ENCODE results near the gene TBCK. TPM values are rescaled to one million over a fixed set of nuclear protein-coding genes. Genes with fewer than 3 reads are reported as not detected.

The TBCK gene
- total RNA-seq: 31.6 and 34.0 TPM in 2 replicates

DNA sequence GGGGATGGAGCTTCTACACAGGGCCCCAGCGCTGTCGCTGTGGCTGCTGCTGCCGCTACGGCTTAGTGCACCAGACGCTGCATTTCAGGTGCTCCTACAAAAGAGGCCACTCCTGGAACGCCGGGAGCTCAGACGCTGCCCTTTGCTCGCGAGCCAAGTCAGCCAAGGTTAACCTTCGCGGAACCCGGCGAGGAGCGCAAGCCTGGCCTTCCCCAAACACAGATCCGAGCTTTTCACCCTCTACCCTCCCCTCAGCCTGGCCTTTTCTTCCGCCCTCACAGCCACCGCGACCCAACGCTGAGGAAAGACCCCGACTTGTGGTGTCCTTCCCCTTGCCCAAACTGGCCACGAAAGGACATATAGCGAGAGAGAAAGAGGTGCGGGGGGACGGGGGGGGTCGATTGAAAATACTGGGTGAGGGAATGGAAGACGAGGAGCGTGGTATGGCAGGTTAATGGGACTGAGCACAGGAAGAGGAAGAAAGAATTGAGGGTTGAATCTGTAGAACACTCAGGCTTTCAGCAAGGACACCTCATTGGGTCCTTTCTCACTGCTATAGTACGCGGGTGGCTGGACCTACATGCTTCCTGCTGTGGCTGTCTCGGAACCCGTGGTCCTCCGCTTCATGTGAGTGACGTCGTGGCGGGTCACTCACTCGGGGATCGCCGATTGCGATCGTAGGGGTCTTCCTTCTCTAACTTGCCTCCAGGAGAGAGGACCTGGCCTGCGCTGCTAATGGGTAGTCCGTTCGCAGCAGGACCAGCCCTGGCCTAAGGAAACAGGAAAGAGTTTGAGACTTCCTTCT, at the start of gene TBCK, which contains the start of gene AIMP1:
TSS of gene TBCK (minus strand) at position 242 of the 805 bp plus-strand sequence. CDS start 7,249 bp downstream, outside the sequence.
TSS of gene AIMP1 (plus strand) at position 583 of the 805 bp plus-strand sequence. CDS start 8,460 bp downstream, outside the sequence.

Other genes with a start within 250 kb of the TBCK start
- 18.9 and 26.3 TPM in 2 replicates for gene AIMP1, start 341 bp upstream of the TBCK start, total RNA-seq
- gene GIMD1, start 52.6 kb upstream of the TBCK start, total RNA-seq: not detected in 2 replicates

All from vein endothelial cell (primary cell).